LNCAP (cell line): ENCODE measurements around the gene TOPORS.
A peak's percentile ranks its signal among the peaks of the same experiment; 100 is the strongest.

Experiments used
- CTCF ChIP-seq: fragments of 450-650 bp; IDR thresholded peaks from 2 replicates; pipeline ENCODE4 v1.5.1; 2017; ENCODE audit warnings: mild to moderate bottlenecking

TOPORS gene

GRCh38 chr9:32573821-32574220 lies 21.4 kb upstream of the TOPORS start:
- TF ChIP-seq CTCF: no peak

- no peak for TF ChIP-seq CTCF
Observed at GRCh38 chr9:32572900-32573523, 20.6 kb upstream of the TOPORS start, which contains the start of gene NDUFB6. TSS of gene NDUFB6 (minus strand) at chr9:32573159. CDS start at chr9:32573060, 99 bp downstream.

- peak; percentile 72 for TF ChIP-seq CTCF
Observed at GRCh38 chr9:32571969-32572899, 19.8 kb upstream of the TOPORS start.

- TF ChIP-seq CTCF: no peak
Observed at GRCh38 chr9:32570262-32570661, 17.9 kb upstream of the TOPORS start.

GRCh38 chr9:32566770-32567169 lies 14.4 kb upstream of the TOPORS start:
- TF ChIP-seq CTCF: no peak

- TF ChIP-seq CTCF: no peak
Observed at GRCh38 chr9:32565967-32566366, 13.6 kb upstream of the TOPORS start.

GRCh38 chr9:32558408-32558934 lies 6.1 kb upstream of the TOPORS start:
- TF ChIP-seq CTCF: no peak
